DMS 273 (cell line): Measurements from ENCODE around the gene RPTOR.
"Not testable (repeated sequence)": the region's sequence is repeated elsewhere in the genome, so short reads cannot be mapped to it uniquely, and the experiment has no call there.

Experiments
- DNase-seq: peaks from one replicate; lab custom pipeline; 2025; ENCODE audit not compliant: unreplicated experiment; lab: John Stamatoyannopoulos, UW

The RPTOR gene

GRCh38 chr17:80755650-80756405 is 211.2 kb downstream of the RPTOR start:
- no peak for DNase-seq

GRCh38 chr17:80758481-80759376 is 214.1 kb downstream of the RPTOR start:
- DNase-seq: no peak

GRCh38 chr17:80759377-80759673 is 214.7 kb downstream of the RPTOR start:
- no peak for DNase-seq

- DNase-seq: peak; percentile 71
These were observed 215.9 kb downstream of the RPTOR start for GRCh38 chr17:80760511-80760911.

- DNase-seq: no peak
These were observed 216.7 kb downstream of the RPTOR start for GRCh38 chr17:80761110-80761871.

DNA sequence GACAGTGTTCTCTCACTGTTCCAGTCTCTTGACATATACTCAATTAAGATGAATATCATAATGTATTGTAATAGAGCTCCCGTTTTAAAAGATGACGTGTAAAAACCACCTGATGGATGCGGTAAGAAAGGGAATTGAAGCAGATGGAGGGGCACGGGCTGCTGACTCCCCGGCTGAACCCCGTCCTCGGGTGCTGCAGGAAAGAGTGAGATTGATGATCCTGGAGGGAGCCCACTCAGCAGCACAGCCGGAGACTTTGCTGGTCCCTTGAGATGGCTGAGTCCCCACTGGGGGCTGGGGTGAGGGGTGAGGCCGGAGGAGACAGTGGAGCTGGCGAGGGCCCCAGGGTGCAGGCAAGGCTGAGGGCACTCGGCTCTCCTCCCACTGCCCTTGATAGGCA is 217.4 kb downstream of the RPTOR start:
- no peak for DNase-seq

- no peak for DNase-seq
These were observed 218.7 kb downstream of the RPTOR start for GRCh38 chr17:80763293-80763867.

DNA sequence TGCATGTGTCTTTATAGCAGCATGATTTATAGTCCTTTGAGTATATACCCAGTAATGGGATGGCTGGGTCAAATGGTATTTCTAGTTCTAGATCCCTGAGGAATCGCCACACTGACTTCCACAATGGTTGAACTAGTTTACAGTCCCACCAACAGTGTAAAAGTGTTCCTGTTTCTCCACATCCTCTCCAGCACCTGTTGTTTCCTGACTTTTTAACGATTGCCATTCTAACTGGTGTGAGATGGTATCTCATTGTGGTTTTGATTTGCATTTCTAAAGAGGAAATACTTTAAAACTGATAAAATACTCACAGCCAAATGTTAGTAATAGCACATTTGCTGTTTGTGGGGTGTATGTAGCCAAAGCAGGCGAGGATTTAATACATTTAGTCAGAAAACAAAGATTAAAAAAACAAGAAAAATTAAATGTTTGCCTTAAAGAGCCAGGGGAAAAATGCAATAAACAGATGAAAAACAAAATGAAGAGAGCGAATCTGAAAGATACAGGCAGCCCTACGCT is 220.0 kb downstream of the RPTOR start:
- DNase-seq: not testable (repeated sequence)

GRCh38 chr17:80765241-80765961 is 220.8 kb downstream of the RPTOR start:
- DNase-seq: no peak

DNA sequence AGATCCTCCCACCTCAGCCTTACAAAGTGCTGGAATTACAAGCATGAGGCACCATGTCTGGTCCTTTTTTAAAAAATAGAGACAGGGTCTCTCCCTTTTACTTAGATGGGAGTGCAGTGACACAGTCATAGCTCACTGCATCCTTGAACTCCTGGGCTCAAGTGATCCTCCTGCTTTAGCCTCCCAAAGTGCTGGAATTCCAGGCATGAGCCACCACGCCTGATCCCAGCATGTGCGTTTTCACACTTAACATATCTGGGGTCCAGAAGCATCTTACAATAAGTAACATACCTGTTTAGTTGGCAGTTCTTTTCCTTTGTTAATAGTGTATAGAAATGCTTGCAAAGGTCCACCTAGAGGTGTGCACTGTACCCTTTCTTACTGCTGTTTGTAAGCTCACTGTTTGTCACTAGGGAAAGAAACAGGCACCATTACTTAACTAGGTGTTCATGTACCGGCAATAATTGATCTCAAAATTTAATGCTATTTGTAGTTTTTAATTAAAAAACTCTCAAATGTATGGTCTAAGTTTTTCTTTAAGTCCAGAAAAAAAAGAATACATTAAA is 221.7 kb downstream of the RPTOR start:
- DNase-seq: no peak

DNA sequence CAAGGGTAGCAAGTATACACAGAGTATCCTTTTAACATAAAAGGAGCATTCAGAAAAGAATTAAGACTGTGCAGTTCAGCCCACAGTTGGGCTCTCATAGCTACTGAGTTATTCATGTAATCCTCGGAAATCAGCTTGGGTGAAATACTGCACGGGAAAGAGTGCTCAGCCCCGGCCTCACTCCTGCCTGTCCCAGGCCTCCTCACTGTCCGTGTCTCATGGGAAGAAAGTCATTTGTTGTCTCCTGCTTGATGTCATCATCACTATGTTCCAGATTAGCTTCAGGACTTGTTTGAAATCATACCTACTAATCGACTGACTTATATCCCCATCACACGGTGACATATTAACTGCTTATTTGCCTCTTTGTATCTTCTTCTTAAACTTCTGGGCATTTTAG is 223.8 kb downstream of the RPTOR start:
- no peak for DNase-seq

DNA sequence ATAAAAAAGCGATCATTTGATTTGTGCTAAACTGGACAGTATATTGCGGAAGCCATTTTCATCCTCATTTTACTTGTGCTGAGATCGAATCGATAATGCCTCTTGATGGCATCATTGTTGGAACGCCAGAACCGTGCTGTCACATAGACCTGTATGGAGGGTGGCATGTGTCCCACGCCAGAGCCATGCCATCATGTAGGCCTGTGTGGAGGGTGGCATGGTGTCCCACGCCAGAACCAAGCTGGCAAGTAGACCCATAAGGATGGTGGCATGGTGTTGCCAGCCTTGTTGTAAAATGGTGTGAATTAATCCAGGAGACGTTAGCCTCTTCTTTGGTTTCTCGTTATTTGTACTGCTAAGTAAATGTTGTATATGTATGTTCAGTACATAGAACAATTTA is 224.3 kb downstream of the RPTOR start:
- DNase-seq: no peak

DNA sequence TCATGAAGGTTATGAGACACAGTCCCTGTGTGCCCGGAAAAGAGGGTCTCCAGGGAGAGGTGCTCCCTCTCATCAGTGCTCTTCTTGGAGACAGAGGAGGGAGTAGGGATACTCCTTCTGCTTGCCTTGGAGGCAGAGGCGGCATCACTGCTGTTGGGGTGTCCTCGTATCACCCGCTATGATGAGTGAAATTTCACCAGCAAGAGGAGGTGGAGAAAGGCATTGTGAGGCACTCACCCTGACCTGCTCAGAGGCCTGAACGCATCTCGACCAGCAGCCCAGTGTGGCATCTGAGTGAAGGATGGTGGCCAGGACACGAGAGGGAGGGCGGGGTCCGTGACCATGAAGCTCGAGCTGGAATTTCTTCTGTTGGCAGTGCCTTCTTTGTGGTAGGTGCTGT is 224.9 kb downstream of the RPTOR start:
- DNase-seq: no peak

DNA sequence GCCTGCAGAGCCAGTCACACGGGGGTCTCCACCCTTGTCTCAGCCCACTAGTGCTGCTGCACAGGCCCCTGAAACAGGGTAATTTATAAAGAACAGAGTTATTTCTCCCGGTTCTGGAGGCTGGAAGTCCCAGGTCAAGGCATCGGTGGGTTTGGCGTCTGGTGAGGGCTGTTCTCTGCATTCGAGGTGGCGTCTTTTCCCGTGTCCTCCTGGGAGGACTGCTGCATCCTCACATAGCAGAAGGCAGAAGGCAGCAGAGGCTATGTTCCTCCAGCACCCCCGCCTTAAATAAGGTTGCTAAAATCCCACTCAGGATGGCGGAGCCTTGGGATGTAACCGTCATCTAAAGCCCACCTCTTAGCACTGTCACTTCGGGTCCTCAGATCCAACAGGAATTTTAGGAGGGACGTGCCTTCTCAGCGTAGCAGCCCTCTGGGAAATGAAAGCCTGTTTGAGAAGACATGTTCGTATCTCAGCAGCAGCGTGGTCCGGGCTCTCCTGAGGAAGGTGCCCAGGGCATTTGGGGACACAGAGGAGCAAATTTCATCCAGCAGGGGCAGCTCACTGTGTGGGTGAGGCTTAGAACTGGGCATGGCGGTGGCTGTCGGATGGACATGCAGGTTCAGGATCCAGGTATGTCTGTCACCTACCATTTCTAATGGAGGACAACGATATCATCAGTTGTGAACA is 225.4 kb downstream of the RPTOR start:
- no peak for DNase-seq

DNA sequence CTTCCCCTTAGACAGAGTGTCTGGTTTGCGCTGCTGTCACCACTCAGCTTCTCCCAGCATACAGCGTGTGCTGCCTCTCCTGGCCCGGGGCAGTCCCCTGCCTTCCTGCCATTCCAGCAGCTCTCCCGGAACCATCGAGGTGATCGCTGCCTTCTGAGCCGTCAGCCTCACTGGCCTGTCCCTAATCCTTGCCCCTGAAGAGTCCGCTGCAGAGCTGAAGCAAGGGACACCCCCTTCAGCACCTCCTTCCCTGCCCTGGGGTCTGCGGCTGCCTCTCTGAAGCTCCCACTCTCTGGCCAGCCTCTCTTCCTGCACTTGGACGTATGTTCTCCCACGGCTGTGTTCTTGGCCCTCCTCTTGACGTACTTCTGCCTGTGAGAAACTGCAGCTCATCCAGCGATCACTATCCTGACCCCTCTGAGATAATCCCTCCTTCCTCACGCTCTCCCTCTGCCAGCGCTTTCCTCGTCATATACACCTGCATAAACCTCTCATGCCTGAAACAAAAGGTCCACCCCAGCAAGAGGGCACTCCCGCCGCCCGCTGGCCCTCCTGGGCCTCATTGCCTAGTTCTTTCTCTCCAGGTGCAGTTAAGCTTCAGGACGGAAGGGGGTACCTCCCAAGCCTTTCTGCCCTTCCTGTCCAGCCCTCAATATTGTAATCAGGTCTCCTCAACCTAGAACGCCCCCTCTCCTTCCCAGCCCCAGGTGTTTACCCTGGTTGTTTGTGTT is 226.4 kb downstream of the RPTOR start:
- no peak for DNase-seq

DNA sequence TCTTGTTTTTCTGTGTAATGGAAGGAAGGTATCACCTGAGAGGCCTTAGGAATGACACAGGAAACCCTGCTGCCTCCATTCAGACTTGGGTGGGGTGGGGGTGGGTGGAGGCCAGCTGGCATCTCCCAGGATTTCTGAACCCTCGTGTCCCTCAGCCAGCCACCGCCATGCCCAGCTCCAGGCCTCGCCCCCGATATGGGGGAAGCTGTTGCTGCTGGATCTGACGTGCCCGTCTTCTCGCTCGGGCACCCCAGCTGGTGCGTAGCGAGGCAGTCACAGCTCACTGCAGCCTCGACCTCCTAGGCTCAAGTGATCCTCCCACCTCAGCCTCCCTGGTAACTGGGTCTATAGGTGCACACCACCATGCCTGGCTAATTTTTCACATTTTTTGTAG is 227.0 kb downstream of the RPTOR start:
- DNase-seq: no peak

GRCh38 chr17:80772906-80773242 is 228.2 kb downstream of the RPTOR start:
- no peak for DNase-seq

DNA sequence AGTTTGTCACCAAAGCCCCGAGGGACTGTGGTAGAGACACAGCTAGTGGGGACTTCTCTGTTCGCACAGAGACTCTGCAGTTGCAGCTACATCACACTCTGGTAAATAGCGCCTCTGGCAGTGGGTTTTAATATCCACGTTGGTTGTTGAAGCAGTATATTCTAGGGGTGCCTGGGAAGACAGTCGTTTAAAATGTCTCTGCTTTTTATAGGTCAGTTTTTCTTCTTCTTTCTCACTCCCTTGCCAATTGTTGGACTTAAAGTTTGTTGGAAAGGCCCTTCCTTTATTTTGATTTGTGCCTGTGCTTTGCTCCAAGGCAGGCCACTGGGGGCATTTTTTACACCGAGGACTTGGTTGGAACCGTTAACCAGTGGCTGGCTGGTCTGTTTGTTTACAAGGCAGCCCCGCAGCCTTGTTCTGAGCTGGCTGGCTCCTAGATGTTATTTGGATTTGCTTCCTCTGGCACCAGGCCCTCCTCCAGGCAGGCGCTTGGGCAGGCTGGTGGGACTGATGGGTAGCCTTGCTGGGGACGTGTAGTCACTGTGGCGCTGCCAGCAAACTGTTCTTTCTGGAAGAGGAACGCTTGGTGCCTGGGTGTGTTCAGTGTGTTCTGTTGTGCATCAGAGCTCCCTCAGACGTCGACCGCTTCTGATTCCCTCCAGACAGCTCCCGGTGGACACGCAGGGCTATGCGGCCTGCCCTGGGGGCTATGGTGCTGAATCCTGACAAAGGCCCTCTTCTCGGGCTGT is 228.8 kb downstream of the RPTOR start:
- peak; percentile 46 for DNase-seq
